Measurements from ENCODE around the gene GNA15. TPM values are rescaled to one million over a fixed set of nuclear protein-coding genes. Genes with fewer than 3 reads are reported as not detected.

The GNA15 gene
- total RNA-seq, 4 donors from 2014 or later: 74.3 to 105 (median 84.2) TPM

DNA sequence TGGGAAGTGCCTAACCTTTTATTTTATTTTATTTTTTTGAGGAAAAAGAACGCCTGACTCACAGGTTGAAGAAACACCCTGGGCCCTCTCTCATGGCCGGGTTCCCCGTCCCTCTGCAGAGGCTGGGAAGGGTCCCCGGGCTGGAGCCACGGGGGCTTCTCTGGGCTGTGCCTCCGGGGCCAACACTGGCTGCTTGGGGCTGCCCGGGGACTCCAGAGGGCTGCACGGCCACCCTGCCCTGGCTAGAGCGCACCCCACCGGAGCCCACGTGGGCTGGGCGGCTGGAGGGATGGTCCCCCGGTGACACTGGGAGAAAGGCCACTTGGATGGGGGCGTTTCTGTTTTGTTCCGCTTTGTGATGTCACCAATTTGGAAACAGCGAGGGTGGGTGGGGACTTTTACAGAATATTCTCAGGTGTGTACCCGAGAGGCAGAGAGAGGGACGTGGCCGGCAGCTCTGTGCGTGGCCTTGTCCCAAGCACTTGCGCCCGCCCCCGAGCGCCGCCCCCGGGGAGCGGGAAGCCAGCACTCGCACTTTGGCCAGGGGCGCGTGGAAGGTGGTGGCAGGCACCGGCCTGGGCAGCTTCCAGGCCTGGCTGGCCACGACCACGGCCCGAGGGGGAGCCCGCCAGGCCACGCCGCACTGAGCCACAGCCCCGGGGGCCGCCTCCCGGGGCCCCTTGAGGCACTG, 13.9 kb upstream of the GNA15 start:
- TF ChIP-seq POLR2A (IDR thresholded peaks at IDR 0.05): no peak
- TF ChIP-seq, protein P1, sequence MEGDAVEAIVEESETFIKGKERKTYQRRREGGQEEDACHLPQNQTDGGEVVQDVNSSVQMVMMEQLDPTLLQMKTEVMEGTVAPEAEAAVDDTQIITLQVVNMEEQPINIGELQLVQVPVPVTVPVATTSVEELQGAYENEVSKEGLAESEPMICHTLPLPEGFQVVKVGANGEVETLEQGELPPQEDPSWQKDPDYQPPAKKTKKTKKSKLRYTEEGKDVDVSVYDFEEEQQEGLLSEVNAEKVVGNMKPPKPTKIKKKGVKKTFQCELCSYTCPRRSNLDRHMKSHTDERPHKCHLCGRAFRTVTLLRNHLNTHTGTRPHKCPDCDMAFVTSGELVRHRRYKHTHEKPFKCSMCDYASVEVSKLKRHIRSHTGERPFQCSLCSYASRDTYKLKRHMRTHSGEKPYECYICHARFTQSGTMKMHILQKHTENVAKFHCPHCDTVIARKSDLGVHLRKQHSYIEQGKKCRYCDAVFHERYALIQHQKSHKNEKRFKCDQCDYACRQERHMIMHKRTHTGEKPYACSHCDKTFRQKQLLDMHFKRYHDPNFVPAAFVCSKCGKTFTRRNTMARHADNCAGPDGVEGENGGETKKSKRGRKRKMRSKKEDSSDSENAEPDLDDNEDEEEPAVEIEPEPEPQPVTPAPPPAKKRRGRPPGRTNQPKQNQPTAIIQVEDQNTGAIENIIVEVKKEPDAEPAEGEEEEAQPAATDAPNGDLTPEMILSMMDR (IDR thresholded peaks at IDR 0.05): no peak
- DNase-seq (ENCODE audit: low spot score in 2 of 2): no peak
- 85 to 92% methylated on average over 33 to 35 of the region's 40 CpGs for WGBS, 2 donors
- H3K4me3 ChIP-seq (ENCODE audit: low read depth, poor library complexity, severe bottlenecking): no peak overlapping the region
- intact Hi-C loops (cut with DNase I; ENCODE audit: low total_unique reads): loop anchor here (5.0 kb wide), 1 partner anchor 45 kb away; no protein-coding TSS in a partner anchor

DNA sequence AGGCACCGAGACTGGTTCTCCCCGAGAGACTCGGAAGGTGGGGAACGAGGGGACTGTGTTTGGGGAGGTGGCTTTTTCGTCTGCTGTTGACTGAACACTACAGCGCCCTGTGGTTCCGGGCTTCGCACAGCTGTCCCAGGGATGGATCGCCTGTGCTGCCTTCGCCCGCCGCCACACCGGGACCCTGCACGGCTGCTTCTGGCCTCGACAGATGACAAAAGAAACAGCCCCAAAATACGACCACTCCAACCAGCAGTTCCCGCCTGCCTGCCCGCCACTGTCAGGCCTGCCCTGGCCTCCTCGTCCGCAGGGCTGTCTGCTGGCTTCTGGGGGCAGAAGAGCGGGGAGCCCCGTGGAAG, 13.3 kb upstream of the GNA15 start:
- intact Hi-C loops (cut with DNase I; ENCODE audit: low total_unique reads): loop anchor here (5.0 kb wide), 1 partner anchor 45 kb away; no protein-coding TSS in a partner anchor
- WGBS, 2 donors: 90 to 92% methylated on average over 22 of the region's 22 CpGs
- TF ChIP-seq POLR2A (IDR thresholded peaks at IDR 0.05): no peak
- TF ChIP-seq, protein P1 (IDR thresholded peaks at IDR 0.05): no peak
- DNase-seq (ENCODE audit: low spot score in 2 of 2): no peak
- no peak overlapping the region for H3K4me3 ChIP-seq (ENCODE audit: low read depth, poor library complexity, severe bottlenecking)

DNA sequence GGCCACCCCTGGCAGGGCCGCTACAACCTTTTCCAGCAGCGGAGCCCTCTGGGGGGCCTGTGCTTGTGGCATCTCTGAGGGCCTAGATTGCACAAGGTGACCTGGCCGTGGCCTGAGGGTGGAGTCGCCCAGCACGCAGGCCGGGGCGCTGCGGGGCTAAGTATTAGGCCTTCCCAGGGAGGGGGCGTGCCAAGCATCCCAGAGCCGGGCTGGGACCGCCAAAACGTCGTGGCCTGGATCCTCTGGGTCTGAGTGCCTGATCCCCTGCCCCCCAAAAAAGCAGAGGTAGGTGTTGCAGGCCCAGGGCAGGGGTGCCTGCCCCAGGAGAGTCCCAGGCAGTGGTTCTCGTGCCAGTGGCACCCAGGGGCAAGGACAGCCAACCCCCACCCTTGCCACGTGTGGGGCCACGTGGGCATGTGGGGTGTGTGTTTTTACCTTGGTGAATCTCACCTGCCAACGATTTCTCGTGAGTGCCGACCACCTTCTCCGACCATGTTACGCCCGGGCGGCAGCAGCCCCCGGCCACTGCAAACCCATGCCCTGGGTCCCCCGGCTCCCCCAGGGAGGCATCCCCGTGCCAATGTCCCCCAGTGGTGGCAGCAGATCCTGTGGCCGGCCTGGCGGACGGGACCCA, 12.6 kb upstream of the GNA15 start:
- intact Hi-C loops (cut with DNase I; ENCODE audit: low total_unique reads): loop anchor here (5.0 kb wide), 1 partner anchor 46 kb away; no protein-coding TSS in a partner anchor
- 83% methylated on average over 23 to 26 of the region's 29 CpGs for WGBS, 2 donors
- TF ChIP-seq, protein P1 (IDR thresholded peaks at IDR 0.05): no peak
- no peak for DNase-seq (ENCODE audit: low spot score in 2 of 2)
- no peak overlapping the region for H3K4me3 ChIP-seq (ENCODE audit: low read depth, poor library complexity, severe bottlenecking)

DNA sequence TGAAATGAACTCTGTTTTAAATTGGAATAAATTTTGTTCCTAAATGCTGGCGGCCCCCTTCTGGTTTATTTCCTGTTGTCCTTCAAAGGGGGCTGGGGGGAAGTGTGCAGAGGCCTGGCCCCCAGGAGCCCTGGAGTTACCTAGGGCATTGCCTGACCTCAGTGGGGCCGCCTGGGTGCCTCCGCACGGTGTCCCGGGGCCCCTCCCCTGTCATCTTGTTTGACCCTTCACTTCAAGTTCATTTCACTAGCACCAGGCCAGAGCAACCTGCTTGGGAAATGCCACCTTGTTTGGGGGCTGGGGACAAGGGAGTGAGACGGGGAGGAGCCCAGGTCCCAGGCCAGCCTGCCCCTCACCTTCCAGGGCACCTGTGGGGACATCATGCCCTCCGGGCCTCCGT, 11.9 kb upstream of the GNA15 start:
- no peak for DNase-seq (ENCODE audit: low spot score in 2 of 2)
- intact Hi-C loops (cut with DNase I; ENCODE audit: low total_unique reads): loop anchor here (5.0 kb wide), 1 partner anchor 47 kb away; no protein-coding TSS in a partner anchor
- no peak overlapping the region for H3K4me3 ChIP-seq (ENCODE audit: low read depth, poor library complexity, severe bottlenecking)
- TF ChIP-seq POLR2A (IDR thresholded peaks at IDR 0.05): no peak
- TF ChIP-seq, protein P1 (IDR thresholded peaks at IDR 0.05): no peak
- 57 to 60% methylated on average over 8 of the region's 8 CpGs for WGBS, 2 donors

DNA sequence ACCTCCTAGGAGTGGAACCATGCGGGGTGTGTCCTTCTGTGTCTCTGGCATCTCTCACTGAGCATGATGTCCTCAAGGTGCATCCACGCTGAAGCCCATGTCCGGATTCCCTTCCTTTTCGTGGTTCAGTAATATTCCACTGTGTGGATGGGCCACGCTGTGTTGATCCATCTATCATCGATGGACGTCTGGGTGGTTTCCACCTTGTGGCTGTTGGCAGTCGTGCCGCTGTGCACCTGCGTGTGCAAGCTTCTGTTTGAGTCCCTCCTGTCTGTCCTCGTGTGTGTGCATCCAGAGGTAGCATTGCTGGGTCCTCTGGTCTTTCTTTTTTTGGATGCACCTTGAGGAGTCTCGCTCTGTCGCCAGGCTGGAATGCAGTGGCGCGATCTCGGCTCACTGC, 11.2 kb upstream of the GNA15 start:
- no peak for TF ChIP-seq POLR2A (IDR thresholded peaks at IDR 0.05)
- TF ChIP-seq, protein P1 (IDR thresholded peaks at IDR 0.05): no peak
- H3K4me3 ChIP-seq (ENCODE audit: low read depth, poor library complexity, severe bottlenecking): no peak overlapping the region
- WGBS, 2 donors: 74 to 77% methylated on average over 16 of the region's 16 CpGs
- DNase-seq (ENCODE audit: low spot score in 2 of 2): no peak
- intact Hi-C loops (cut with DNase I; ENCODE audit: low total_unique reads): loop anchor here (5.0 kb wide), 1 partner anchor 47 kb away; no protein-coding TSS in a partner anchor
